SW 1271 (cell line): ENCODE results near the gene C1orf159.

Source experiments
- DNase-seq, 2 experiments: peaks; one replicate each; lab custom pipeline; 2025; lab: John Stamatoyannopoulos, UW

C1orf159 gene

DNA sequence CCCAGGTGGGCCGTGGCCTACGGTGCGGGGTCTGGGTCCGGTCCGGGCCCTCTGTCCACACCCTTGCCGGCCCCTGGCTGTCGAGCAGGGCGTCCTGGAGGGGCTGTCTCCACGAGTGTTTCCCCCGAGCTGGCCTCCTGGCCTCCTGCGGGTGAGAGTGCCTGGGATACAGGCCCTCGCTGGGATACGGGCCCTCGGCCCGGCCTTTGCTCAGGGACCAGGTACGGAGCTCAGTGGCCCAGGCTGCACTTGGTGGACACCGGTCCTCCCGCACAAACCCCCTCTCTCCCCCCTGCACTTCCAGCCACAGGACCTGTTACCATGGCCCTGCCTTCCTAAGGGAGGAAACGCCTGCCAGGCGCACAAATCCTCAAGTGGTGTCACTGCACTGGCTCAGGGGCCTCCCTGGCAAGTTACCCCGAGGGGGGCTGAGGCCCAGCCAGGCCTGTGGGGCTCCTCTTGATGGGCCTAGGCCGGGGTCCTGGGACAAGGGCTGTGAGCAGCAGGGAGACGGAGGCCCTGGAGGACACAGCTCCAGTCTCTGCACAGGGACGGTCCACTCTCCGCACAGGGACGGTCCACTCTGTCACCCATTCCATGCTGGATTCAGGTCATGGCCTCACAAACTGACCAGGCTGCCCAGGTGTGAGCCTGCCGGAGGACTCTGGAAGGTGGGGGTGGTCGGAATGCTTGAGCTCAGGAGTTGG is 23.6 kb downstream of the C1orf159 start:
- no peak for DNase-seq

DNA sequence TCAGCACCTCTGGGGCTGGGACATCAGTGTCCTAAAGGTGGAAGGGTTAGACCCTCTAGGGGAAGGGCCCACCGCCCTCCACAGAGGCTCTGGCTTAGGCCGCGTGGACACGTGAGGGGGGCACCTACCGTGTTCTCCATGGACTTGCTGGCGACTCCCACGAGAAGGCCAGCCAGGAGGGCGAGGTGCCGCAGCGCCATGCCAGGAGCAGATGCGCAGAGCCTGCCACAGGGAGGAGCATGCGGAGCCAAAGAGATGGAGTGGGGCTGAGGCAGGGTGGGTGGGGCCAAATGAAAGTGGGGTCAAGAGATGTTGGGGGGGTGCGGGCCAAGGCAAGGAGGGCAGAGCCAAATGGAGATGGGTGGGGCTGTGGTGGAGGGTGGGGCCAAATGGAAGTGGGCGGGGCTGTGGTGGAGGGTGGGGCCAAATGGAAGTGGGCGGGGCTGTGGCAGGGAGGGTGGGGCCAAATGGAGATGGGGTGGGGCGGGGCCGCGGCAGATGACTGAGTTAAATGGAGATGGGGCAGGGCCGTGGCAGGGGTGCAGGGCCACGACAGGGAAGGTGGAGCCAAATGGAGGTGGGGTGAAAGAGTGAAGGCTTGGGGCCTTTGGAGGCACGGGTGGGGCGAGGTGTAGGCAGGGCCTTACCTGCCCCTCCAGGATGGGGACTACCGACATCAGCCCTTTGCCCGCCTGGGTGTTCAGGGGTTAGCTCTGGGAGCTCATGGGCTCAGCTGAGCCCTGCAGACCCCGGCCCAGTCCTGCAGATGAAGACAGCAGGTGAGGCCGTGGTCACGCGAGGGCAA is 24.3 kb downstream of the C1orf159 start:
- no peak for DNase-seq

DNA sequence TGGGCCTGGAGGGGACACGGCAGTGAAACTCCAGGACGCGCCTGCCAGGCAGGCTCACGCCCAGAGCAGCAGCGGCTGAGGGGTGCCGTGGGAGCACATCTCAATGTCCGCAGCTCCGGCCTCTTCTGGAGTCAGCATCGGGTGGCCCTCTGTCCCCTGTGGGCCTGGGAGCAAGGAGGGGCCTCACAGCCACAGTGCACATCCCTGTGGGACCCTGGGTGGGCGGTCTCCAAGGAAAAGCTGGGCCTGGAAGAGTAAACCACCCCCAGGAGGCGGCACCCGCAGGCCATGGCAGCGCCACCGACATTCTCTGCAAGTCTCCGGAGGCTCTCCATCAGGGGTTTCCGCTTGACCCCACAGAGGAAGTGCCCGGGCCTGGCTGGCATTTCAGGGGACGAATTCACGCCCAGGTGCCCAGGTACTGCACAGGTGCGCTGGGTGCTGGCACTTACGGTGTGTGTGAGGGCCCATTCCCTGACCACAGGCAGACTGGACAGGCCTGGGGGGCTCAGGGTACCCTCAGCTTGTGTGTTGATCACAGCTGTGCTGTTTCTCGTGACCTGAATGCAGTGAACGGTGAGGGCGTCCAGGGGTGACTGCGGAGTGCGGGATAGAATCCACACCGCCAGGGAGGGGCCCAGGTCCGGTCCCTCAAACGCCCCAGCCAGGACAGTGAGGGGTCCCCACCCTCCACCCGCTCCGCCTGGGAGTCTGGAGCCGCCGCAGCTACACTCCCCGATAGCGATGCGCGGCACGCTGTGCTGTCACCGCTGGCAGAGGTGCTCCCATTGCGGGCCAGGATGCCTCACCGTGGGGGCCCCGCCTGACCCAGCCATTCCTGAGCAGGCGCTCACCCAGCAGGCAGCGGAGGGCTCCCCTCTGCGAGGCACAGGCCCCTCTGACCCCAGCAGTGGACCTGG is 25.2 kb downstream of the C1orf159 start:
- DNase-seq: no peak

DNA sequence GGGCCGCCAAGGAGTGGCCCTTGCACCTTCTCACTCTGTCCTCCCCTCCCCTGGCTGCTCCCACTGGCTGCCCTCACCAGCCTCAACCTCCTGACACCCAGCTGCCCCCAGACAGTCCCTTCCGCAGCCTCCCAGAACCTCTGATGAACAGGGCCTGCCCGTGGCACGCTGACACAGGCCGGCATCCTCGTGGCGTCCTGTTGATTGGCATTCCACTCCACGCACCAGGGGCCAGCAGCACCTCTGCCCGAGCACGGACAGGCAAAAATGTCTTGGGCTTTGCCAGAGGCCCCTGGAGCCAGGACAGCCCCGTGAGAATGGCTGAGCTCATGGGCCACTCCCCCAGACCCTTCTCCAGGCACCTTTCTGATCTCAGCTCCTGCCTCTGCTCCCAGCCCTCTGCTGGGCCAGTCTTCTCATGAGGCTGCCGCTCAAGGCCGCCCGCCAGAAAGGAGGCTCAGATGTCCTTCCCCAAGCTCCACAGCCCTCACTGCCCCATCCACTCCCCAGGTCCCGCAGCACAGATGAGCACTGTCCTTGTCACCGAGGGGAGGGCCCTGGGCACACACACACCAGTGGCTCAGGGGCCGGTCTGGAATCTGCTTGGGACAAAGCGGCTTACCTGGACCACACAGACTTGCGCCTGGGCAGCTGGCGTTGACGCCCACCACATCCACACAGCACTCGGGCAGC is 26.0 kb downstream of the C1orf159 start:
- no peak for DNase-seq

DNA sequence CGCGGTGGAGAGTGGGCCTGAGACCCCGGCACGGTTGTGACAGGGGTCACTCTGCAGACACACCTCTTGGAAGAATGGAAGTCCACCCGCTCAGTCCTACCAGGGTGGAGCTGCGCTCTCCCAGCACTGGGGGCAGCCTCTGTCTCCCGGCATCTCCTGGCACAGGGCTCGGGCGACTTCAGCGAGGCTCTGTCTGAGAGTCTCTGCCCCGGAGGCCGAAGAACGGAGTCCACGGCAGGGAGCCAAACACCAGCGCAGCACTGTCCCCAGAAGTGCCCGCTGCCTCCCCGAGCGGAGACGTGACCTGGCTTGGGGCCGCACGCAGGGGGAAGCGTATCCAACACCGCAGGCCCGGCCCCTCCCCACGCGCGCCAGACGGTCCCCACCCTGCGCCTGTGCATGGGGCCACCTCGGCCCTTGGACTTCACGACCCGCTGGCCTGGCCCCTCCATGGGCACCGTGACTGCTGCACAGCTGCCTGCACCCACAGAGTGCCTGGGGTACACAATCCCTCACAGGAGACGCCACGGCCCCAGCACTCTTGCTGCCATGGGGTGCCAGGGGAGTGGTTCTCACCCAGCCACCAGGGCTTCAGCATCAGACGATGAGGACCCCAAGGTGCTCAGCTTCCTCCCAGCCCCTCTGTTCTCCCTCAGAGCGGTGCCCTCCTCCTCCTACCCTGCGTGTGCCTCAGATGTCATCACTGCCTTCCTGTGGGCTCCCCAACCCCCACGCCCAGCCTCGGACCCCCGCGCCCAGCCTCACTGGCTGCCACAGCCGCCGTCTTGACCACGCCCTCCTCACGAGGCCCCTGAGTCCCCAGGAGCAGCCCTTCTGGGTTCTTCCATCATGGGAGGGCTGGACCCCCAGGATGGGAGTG is 26.8 kb downstream of the C1orf159 start:
- DNase-seq: no peak

DNA sequence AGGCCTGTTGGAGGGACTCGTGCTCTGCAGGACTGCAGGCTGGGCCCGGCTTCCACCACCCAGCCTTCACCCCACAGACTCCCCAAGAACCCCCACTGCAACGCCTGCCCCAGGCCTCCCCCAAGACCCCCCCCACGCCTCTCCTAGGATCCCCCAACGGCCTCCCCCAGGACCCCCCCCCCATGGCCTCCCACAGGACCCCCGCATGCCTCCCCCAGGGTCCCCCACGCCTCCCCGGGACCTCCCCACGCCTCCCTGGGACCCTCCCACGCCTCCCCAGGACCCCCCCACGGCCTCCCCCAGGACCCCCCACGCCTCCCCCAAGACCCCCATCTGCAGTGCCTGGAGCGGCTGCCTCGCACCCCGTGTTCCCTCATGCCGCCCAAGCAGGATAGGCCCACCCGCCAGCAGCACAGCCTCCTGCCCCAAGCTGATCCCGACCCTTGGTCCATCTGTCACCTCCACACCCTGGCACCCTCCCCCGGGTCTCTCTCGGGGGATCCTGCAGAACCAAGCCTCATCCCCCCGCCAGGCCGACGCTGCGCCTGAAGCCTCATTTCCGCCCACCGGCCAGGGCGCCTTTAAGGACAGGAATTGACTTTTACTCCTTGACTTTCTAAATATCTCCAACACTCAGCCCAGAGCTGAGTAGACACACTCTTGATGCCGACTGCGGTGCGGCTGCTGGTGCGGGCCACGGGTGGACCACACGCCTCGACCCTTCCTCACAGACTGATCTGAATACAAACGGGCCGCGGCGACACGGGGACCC is 27.7 kb downstream of the C1orf159 start:
- DNase-seq: no peak

DNA sequence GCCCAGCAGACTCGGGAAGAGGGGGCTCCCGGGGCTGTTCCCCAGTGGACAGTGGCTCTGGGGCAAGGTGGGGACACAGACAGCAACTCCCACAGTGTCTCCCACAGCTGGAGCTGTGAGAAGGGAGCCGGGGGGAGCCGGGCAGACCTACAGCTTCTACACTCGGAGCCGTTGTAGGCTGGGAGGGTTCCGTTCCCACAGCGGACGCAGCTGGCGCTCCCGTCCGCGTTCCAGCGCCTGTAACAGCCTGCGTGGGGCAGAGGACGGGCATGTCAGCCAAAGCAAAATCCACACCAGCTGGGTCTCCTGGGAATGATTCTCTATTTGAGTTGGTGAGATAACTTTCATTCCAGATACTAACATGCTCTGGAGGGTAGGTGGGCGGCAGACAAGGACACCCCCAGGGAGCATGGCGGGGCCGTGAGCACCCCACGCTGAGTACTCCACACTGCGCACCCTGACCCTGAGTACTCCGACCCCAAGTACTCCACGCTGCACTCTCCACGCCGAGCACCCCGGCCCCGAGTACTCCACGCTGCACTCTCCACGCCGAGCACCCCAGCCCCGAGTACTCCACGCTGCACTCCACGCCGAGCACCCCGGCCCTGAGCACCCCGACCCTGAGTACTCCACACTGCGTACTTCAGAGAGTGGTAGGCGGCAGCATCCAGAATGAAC is 28.4 kb downstream of the C1orf159 start:
- no peak for DNase-seq

DNA sequence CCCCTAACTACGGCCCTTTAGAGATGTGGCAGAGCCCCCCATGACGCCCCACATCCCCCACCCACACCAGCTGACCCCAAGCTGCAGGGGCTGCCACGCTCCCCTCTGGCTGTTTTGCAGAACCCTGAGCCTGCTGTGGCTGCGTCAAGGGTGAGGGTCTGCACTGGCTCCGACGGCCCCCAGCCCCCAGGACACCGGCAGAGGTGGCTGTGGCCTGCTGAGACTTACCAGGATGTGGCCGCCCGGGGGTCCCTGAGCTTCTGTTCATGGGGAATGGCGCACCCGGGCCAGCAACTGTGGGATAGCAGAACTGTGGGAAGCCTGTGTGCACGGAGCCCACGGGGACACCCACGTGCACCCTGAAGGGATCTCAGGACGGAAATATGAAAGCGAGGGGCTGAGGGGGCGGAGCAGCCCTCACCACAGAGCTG is 29.0 kb downstream of the C1orf159 start:
- DNase-seq: no peak

DNA sequence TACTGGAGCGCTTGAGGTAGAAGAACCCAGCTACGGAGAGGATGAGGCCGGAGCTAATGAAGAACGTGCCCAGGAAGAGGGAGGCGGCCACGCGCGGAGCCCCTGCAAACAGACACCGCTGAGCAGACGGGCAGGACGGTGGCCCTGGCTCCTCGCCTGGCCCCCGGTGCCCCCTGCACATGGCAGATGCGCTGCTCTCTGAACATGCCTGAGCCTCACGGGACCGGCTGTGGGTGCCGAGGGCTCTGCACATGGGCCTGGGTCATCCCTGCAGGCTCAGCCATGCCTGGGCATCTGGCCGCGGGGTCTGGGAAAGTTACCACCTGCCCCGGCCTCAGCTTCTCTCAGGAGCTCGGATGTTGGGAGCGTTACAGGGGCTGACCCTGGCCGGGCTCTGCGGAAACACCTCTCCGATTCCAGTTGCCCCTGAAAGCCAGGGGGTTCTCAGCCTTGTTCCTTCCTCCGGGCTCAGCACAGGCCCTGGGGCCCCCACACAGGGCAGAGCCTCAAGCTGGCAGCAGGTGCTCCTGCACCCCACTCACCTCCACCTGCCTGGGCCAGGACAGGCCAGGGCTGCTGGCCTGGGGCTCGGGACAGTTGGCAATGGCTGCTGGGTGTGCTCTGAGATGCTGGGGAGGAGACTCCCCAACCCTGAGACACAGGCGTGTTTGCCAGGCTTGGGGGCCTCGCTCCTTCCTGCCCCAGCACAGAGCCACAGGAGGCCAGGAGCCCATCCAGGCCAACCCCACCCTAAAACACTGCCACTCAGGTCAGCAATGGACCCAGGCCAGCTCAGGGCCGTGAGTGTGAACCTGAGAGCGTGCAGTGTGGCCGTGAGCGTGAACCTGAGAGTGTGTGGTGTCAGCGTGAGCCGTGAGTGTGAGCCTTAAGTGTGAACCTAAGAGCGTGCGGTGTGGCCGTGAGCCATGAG is 29.7 kb downstream of the C1orf159 start:
- DNase-seq: no peak

DNA sequence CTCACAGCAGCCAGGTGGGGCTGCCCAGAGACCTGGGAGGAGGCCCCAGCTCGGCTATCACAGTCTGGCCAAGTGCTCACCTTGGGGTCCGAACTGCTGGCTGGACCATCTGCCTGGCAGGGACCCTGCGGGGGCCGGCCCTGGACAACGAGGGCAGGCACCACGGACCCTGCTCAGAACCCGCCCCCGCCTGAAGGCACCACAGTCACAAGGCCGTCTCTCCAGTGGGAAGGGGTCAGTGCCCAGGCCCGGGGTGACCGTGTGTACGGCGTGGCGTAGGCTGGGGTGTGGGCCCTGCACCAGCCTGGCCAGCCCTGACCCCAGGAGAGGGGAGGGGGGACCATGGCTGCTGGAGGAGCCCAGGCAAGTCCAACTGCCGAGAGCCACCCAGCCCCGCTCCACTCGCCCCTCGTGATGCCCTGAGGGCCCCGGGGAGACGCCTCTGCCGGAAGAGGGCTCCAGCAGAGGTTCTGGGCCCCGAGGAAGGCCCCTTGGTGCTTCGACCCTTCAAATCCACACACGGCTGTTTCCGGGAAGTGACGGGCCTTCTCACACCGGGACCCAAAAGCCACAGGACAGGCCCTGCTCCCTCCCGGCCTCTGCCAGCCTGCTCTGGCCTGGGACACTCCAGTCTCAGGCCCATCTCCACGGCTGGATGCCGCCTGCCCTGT is 30.6 kb downstream of the C1orf159 start:
- no peak for DNase-seq

DNA sequence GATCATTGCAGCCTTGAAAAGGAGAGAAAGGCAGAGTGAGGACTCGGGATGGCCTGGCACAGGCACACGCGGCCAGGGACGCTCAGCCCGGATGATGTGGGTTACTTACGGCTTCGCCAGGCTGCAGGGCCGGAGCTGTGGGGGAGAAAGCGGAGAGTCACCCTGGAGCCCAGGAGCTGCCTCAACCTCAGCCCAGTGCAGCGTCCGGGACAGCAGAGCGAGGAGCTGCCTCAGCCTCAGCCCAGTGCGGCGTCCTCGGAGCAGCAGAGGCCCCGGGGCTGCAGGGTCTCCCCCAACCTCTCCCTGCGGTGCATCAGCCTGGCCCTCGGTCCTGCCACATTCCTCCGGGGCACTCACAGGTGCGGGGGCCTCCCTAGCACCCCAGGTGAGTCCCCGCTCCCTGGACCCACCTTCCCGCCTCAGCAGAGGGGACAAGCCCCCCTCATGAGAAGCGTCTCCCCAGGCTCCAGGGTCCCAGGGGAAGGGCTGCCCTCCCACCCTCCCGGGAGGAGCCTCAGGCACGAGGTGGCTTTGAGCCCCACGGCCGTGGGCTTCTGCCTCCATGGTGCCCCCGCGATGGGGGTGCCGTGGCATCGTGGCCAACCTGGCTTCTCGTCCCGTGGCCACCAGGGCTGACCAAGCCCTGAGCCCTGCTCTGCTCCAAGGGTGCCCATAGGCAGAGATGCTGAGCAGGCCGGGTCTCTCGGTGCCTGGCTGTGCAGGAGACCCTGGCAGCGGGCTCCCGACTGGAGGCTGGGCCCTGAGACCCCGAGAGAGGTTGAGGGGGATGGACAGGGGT is 31.3 kb downstream of the C1orf159 start:
- DNase-seq: no peak

DNA sequence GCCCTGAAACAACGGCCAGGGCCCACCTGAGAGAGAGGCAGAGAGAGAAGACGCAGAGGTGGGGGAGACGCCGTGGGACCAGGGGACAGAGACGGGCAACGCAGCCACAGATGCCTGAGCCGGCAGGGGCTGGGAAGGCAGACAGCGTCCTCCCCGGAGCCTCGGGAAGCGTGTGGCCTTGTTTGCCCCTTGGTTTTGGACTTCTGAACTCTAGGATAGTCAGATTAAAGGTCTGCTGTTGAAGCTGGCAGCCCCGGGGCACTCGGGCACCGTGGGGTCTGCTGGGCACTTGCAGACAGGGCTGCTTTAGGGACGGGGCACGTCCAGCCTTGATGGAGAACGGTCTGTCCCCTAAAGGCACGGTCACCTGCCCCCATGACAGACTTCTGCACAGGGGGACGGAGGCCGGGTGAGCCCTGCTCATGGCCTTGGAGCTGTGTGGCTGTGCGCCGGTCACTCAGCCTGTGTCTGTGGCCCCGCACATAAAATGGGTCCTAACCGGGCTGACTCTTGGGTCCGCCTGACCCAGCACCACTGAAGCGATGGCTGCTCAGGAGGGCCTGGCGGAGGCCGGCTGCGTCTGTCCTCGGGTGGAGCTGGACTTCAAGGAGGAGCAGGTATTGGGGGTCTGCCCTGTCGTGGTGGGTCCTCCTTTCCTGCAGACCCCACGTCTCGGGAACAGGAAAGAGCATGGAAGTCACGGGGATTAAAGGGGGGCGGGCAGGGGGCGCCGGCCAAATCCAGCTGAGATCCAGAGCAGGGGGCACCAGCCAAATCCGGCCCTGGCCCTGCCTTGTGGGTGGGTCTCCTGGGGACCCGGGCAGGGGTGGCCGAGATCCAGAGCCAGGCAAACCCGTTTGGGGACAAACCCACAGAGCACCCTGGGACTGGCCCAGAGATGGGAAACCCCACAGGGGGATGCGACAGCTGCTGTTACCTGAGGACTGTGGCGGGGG is 32.2 kb downstream of the C1orf159 start:
- no peak for DNase-seq

DNA sequence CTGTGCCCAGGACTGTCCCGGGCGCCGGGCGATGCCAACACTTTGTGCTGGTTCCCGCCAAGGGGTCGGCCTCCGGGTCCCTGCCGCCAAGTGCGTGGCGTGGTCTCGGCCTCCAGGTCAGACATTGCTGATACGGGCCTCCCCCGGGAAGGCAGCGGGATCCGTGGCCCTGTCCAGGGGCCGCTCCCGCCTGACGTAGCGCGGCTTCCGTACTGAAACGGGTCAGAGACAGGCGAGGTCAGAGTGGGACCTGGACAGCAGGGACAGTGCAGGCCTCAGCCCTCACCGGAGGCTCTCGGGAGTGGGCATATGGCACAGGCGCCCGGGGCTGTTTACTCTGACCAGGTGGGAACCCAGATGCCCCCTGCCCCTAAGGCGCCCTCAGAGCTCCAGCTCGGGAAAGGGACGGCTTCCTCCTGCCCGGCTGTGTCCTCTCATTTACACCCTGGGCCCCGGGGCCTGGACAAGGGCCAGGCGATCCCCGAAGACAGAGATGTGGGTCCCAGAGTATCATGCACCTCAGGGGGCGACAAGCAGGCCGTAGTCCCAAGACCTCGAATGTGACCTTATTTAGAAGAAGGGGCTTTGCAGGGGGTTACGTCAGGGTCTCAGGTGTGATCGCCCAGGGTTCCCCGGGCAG is 33.0 kb downstream of the C1orf159 start:
- no peak for DNase-seq

DNA sequence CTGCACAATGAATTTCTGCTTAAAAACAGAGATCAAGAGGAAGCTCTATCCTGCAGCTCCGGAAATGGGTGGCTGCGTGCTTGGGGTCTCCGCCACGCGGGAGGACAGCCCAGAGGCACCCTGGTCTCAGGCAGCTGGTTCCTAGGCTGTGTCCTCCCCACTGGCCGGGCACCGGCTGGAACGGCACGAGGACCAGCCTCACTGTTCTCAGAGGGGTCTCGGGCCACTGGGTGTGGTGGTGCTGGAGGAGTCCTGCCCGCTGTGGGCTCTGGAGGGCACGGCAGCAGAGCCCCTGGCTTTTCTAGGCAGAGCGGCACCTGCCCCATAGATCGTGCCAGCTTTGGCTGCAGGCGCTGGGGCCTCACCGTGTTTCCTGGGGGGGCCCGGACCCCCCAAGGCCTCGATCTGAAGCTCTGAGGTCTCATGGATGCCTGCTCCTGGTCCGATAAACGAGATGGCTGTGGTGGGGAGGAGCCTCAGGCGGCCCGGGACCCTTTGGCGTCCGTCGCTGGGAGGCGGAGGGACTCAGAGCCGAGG is 33.6 kb downstream of the C1orf159 start:
- no peak for DNase-seq
